ENCODE results near the gene ACOXL. TPM values are rescaled to one million over a fixed set of nuclear protein-coding genes. Genes with fewer than 3 reads are reported as not detected.

The ACOXL gene
- total RNA-seq, 4 donors from 2014 or later: 1.2 to 10.6 (median 2.1) TPM

- Histone ChIP-seq H3K36me3 (no peaks in the 10 kb centered on the region), H3K4me1 (no peaks in the 10 kb centered on the region), H3K9me3 (no peaks in the 10 kb centered on the region), H3K4me3 (replicated peaks in 1 of 3) (no peak overlapping the region), H3K27me3 (no peaks in the 10 kb centered on the region), H3K27ac (no peak overlapping the region)
- intact Hi-C loops (cut with DNase I): no loop called here
- TF ChIP-seq CTCF (IDR thresholded peaks at IDR 0.05) (no peak), POLR2A (IDR thresholded peaks at IDR 0.05) (no peak)
- no peak for DNase-seq
- WGBS, 2 donors: 81 to 89% methylated on average over 2 of the region's 2 CpGs
These were observed 369.2 kb downstream of the ACOXL start for GRCh38 chr2:111101592-111101991.

- intact Hi-C loops (cut with DNase I): no loop called here
- DNase-seq: no peak
- 88 to 89% methylated on average over 2 of the region's 2 CpGs for WGBS, 2 donors
These were observed 369.8 kb downstream of the ACOXL start for GRCh38 chr2:111102216-111102615.

GRCh38 chr2:111105926-111106325, 373.6 kb downstream of the ACOXL start:
- Histone ChIP-seq H3K36me3 (no peaks in the 10 kb centered on the region), H3K9me3 (no peaks in the 10 kb centered on the region)
- DNase-seq: no peak

More at GRCh38 chr2:111102216-111102615, 369.8 kb downstream of the ACOXL start:
- Histone ChIP-seq H3K27me3 (no peaks in the 10 kb centered on the region), H3K9me3 (no peaks in the 10 kb centered on the region), H3K4me1 (no peaks in the 10 kb centered on the region), H3K4me3 (replicated peaks in 1 of 3) (no peak overlapping the region), H3K36me3 (no peaks in the 10 kb centered on the region), H3K27ac (no peak overlapping the region)
- TF ChIP-seq CTCF (IDR thresholded peaks at IDR 0.05) (no peak), POLR2A (IDR thresholded peaks at IDR 0.05) (no peak)

GRCh38 chr2:111106706-111107105, 374.3 kb downstream of the ACOXL start:
- no peak overlapping the region for H3K27ac ChIP-seq
- no peaks in the 10 kb centered on the region for H3K4me1 ChIP-seq
- TF ChIP-seq POLR2A (IDR thresholded peaks at IDR 0.05): no peak
- no peak for TF ChIP-seq CTCF (IDR thresholded peaks at IDR 0.05)
- no peak for DNase-seq
- H3K27me3 ChIP-seq: no peaks in the 10 kb centered on the region
- 93 to 96% methylated on average over 5 of the region's 5 CpGs for WGBS, 2 donors
- intact Hi-C loops (cut with DNase I): no loop called here
- no peaks in the 10 kb centered on the region for H3K36me3 ChIP-seq
- no peaks in the 10 kb centered on the region for H3K9me3 ChIP-seq
- no peak overlapping the region for H3K4me3 ChIP-seq (replicated peaks in 1 of 3)

More at GRCh38 chr2:111105926-111106325, 373.6 kb downstream of the ACOXL start:
- 66 to 74% methylated on average over 2 of the region's 2 CpGs for WGBS, 2 donors
- H3K27ac ChIP-seq: no peak overlapping the region
- H3K4me3 ChIP-seq (replicated peaks in 1 of 3): no peak overlapping the region
- TF ChIP-seq POLR2A (IDR thresholded peaks at IDR 0.05): no peak
- no peak for TF ChIP-seq CTCF (IDR thresholded peaks at IDR 0.05)
- no peaks in the 10 kb centered on the region for H3K27me3 ChIP-seq
- intact Hi-C loops (cut with DNase I): no loop called here
- H3K4me1 ChIP-seq: no peaks in the 10 kb centered on the region

- Histone ChIP-seq H3K9me3 (no peaks in the 10 kb centered on the region), H3K27me3 (no peaks in the 10 kb centered on the region), H3K27ac (no peak overlapping the region), H3K4me3 (replicated peaks in 1 of 3) (no peak overlapping the region), H3K4me1 (peaks cover 7 to 8% of the 10 kb centered on the region in 2 donors), H3K36me3 (no peaks in the 10 kb centered on the region)
- TF ChIP-seq CTCF (IDR thresholded peaks at IDR 0.05) (no peak), POLR2A (IDR thresholded peaks at IDR 0.05) (no peak)
- no peak for DNase-seq
- whole genome bisulfite sequencing, 2 donors: 97 to 98% methylated on average over 2 of the region's 2 CpGs
- intact Hi-C loops (cut with DNase I): no loop called here
These were observed 376.4 kb downstream of the ACOXL start for GRCh38 chr2:111108745-111109271.
